SK-N-SH (cell line): ENCODE measurements around the gene R3HDM2. TPM values are rescaled to one million over a fixed set of nuclear protein-coding genes. Genes with fewer than 3 reads are reported as not detected.

Source experiments
- CTCF ChIA-PET: fragments of 300-600, 350-600 bp; formaldehyde crosslinking; extraction: SDS; loops from one replicate; lab custom pipeline; 2021; lab: Yijun Ruan, JAX
- POLR2A ChIA-PET: fragments of 350-600 bp; sonication (Branson Sonifier 250); formaldehyde crosslinking; extraction: SDS; loops from one replicate; lab custom pipeline; 2020; ENCODE audit warnings: antibody characterized with exemption, inconsistent platforms; lab: Yijun Ruan, JAX
- DNase-seq: peaks from one replicate; pipeline ENCODE4 v3.0.0; 2012
- H2AFZ ChIP-seq: fragments of 200-600 bp; sonication (generic); 2 replicates; pipeline ENCODE4 v1.8.1; 2016; ENCODE audit warnings: antibody characterized with exemption, mild to moderate bottlenecking, low read depth
- H3F3A ChIP-seq: fragments of 200-600 bp; sonication (generic); replicated peaks from 2 replicates; pipeline ENCODE3; 2016; ENCODE audit warnings: antibody characterized with exemption, mild to moderate bottlenecking; ENCODE audit not compliant: insufficient read depth
- H3K27ac ChIP-seq, 2 experiments: fragments of 200-500 bp in 1 of 2; fragments of 200-600 bp in 1 of 2; sonication (Bioruptor generic) in 1 of 2; sonication (generic), shearing (Covaris generic) in 1 of 2; 2 replicates each; pipeline versions ENCODE4 v1.5.1 to v1.6.1; 2014 to 2016; ENCODE audit warnings: low read depth in 2 of 2, inconsistent platforms in 1 of 2, low read length in 1 of 2, mild to moderate bottlenecking in 1 of 2, mixed read lengths in 1 of 2
- H3K27me3 ChIP-seq: fragments of 200-600 bp; sonication (generic), shearing (Covaris generic); 2 replicates; pipeline ENCODE4 v1.6.1; 2016; ENCODE audit warnings: mixed run types; ENCODE audit not compliant: insufficient read depth
- H3K36me3 ChIP-seq, 2 experiments: fragments of 200-500 bp in 1 of 2; fragments of 200-600 bp in 1 of 2; sonication (Bioruptor generic) in 1 of 2; sonication (generic) in 1 of 2; replicated peaks in 1 of 2; 2 replicates each; pipeline versions ENCODE3 to v1.5.1; 2014 to 2016; ENCODE audit warnings: low read length in 1 of 2, mild to moderate bottlenecking in 1 of 2; ENCODE audit not compliant: insufficient read depth in 2 of 2, control insufficient read depth in 1 of 2
- H3K4me1 ChIP-seq, 2 experiments: fragments of 200-500 bp in 1 of 2; fragments of 200-600 bp in 1 of 2; sonication (Bioruptor generic) in 1 of 2; sonication (generic), shearing (Covaris generic) in 1 of 2; 2 replicates each; pipeline versions ENCODE4 v1.5.1 to v1.6.1; 2014 to 2016; ENCODE audit warnings: low read depth in 1 of 2, low read length in 1 of 2, mixed run types in 1 of 2; ENCODE audit not compliant: insufficient read depth in 2 of 2, control insufficient read depth in 1 of 2
- H3K4me2 ChIP-seq: fragments of 200-600 bp; sonication (generic), shearing (Covaris generic); 2 replicates; pipeline ENCODE4 v1.6.1; 2017; ENCODE audit warnings: mixed run types
- H3K4me3 ChIP-seq, 2 experiments: fragments of 200-500 bp in 1 of 2; fragments of 200-600 bp in 1 of 2; sonication (Bioruptor generic) in 1 of 2; sonication (generic), shearing (Covaris generic) in 1 of 2; 2 replicates each; pipeline versions ENCODE4 v1.5.1 to v1.8.1; 2014 to 2016; ENCODE audit warnings: low read depth in 2 of 2, inconsistent platforms in 1 of 2, low read length in 1 of 2, mild to moderate bottlenecking in 1 of 2, mixed read lengths in 1 of 2, moderate library complexity in 1 of 2
- H3K79me2 ChIP-seq: fragments of 200-600 bp; sonication (generic); 2 replicates; pipeline ENCODE4 v1.8.1; 2017; ENCODE audit warnings: mild to moderate bottlenecking; ENCODE audit not compliant: insufficient read depth
- H3K9ac ChIP-seq: fragments of 200-600 bp; sonication (generic); 2 replicates; pipeline ENCODE4 v1.6.1; 2017; ENCODE audit warnings: mixed run types
- H3K9me2 ChIP-seq: fragments of 200-600 bp; sonication (generic); 2 replicates; pipeline ENCODE4 v1.6.1; 2017; ENCODE audit warnings: mixed run types
- H3K9me3 ChIP-seq: fragments of 200-600 bp; sonication (generic); 2 replicates; pipeline ENCODE4 v1.6.1; 2017; ENCODE audit warnings: mixed run types, mild to moderate bottlenecking, moderate library complexity
- H4K20me1 ChIP-seq: fragments of 200-600 bp; sonication (generic); 2 replicates; pipeline ENCODE4 v1.6.1; 2017; ENCODE audit warnings: mild to moderate bottlenecking, mixed run types; ENCODE audit not compliant: insufficient read depth
- CHD2 ChIP-seq: fragments of 150-350 bp; IDR thresholded peaks from 2 replicates; pipeline ENCODE4 v1.6.1; 2018; ENCODE audit warnings: low read length; ENCODE audit not compliant: partially characterized antibody
- CTCF ChIP-seq: fragments of 200-600 bp; sonication (generic); IDR thresholded peaks from 2 replicates; pipeline ENCODE4 v1.6.1; 2017; ENCODE audit warnings: antibody characterized with exemption, mild to moderate bottlenecking, moderate library complexity
- EZH2phosphoT487 ChIP-seq: fragments of 200-600 bp; sonication (generic); IDR thresholded peaks from 2 replicates; pipeline ENCODE4 v1.6.1; 2017; ENCODE audit warnings: low read depth, mixed run types, mild to moderate bottlenecking, antibody characterized with exemption, moderate library complexity, borderline replicate concordance
- FOXJ3 ChIP-seq: sonication (generic); formaldehyde crosslinking; IDR thresholded peaks from 2 replicates; pipeline ENCODE4 v1.5.1; 2020; ENCODE audit warnings: mild to moderate bottlenecking, missing genetic modification reagents
- GATA2 ChIP-seq: sonication (generic); formaldehyde crosslinking; IDR thresholded peaks from 2 replicates; pipeline ENCODE4 v1.5.0; 2020; ENCODE audit warnings: mild to moderate bottlenecking, missing genetic modification reagents
- MEF2A ChIP-seq: IDR thresholded peaks from 2 replicates; pipeline ENCODE4 v1.4.0; 2012; ENCODE audit warnings: low read depth, borderline replicate concordance
- MXI1 ChIP-seq: IDR thresholded peaks from 2 replicates; pipeline ENCODE4 v1.6.1; 2012; ENCODE audit warnings: mild to moderate bottlenecking, low read depth, low read length, improper control_type of control experiment
- POLR2AphosphoS5 ChIP-seq: IDR thresholded peaks from 2 replicates; pipeline ENCODE4 v1.6.1; 2012; ENCODE audit warnings: low read depth, low read length
- RAD21 ChIP-seq: IDR thresholded peaks from 2 replicates; pipeline ENCODE4 v1.6.1; 2012; ENCODE audit warnings: mild to moderate bottlenecking, low read length
- RFX5 ChIP-seq: IDR thresholded peaks from 2 replicates; pipeline ENCODE4 v1.6.1; 2012; ENCODE audit warnings: mild to moderate bottlenecking, improper control_type of control experiment, low read length
- SIN3A ChIP-seq: IDR thresholded peaks from 2 replicates; pipeline ENCODE4 v1.6.1; 2012; ENCODE audit warnings: low read depth, mild to moderate bottlenecking, low read length, moderate library complexity, borderline replicate concordance
- TCF12 ChIP-seq: IDR thresholded peaks from 2 replicates; pipeline ENCODE4 v1.4.0; 2012
- TEAD4 ChIP-seq: IDR thresholded peaks from 2 replicates; pipeline ENCODE4 v1.4.0; 2012; ENCODE audit warnings: mild to moderate bottlenecking, borderline replicate concordance; ENCODE audit not compliant: insufficient read depth
- USF1 ChIP-seq: IDR thresholded peaks from 2 replicates; pipeline ENCODE4 v1.4.0; 2012; ENCODE audit warnings: low read depth, borderline replicate concordance
- ZBTB33 ChIP-seq: IDR thresholded peaks from 2 replicates; pipeline ENCODE4 v1.4.0; 2012; ENCODE audit warnings: low read depth, borderline replicate concordance
- WGBS: methylation state at CpG from one replicate; pipeline ENCODE4 v1.1.6; 2017; ENCODE audit warnings: low lambda C conversion rate; 5-methylcytosine and 5-hydroxymethylcytosine counted together
- polyA plus RNA-seq, 3 experiments: library from polyadenylated mRNA; depleted of rRNA; stranded (reverse); fragments of >200 nt; gene quantifications; 2 replicates each; pipeline ENCODE4 v1.2.3, GENCODE V29; 2012

The R3HDM2 gene
- polyA plus RNA-seq, 1 of the 3 experiments (the other 2 are of a cell fraction) = 23.1 TPM

GRCh38 chr12:57439762-57440266 lies 9.0 kb upstream of the R3HDM2 start:
- Histone ChIP-seq H3K27me3 (no peaks in the 10 kb centered on the region), H3K79me2 (no peaks in the 10 kb centered on the region), H3K4me3 (no peak overlapping the region), H3K4me2 (no peak overlapping the region), H3K36me3 (no peaks in the 10 kb centered on the region), H3K9me3 (no peaks in the 10 kb centered on the region), H2AFZ (no peak overlapping the region), H3F3A (no peaks in the 10 kb centered on the region), H3K27ac (no peak overlapping the region), H3K9ac (no peak overlapping the region), H3K9me2 (no peaks in the 10 kb centered on the region), H4K20me1 (no peaks in the 10 kb centered on the region), H3K4me1 (no peaks in the 10 kb centered on the region)
- DNase-seq = no peak
- TF ChIP-seq ZBTB33 (no peak), EZH2phosphoT487 (no peak), SIN3A (no peak), RAD21 (no peak), TEAD4 (no peak), MXI1 (no peak), TCF12 (no peak), MEF2A (no peak), RFX5 (no peak), CTCF (no peak), POLR2AphosphoS5 (no peak)
- POLR2A ChIA-PET = no interaction called here
- 59% methylated on average over 4 of the region's 4 CpGs for WGBS
- CTCF ChIA-PET = interaction anchor here (1.3 to 6.2 kb wide), 2 partner anchors 14 to 23 kb away, joined by 4 to 49 read pairs; partner anchors contain the start of gene INHBE

GRCh38 chr12:57438400-57438799 lies 7.6 kb upstream of the R3HDM2 start:
- Histone ChIP-seq H3K4me2 (no peak overlapping the region), H3K9me2 (no peaks in the 10 kb centered on the region)
- no peak for TF ChIP-seq TCF12
- TF ChIP-seq FOXJ3 (CRISPR knock-in tag) = no peak
- no peak for TF ChIP-seq CHD2
- no peak for TF ChIP-seq ZBTB33
- no peak for TF ChIP-seq MXI1
- no peak for TF ChIP-seq CTCF
- no peak for TF ChIP-seq GATA2 (CRISPR knock-in tag)
- no peak for TF ChIP-seq USF1

More at GRCh38 chr12:57438400-57438799, 7.6 kb upstream of the R3HDM2 start:
- CTCF ChIA-PET = interaction anchor here (1.0 to 2.9 kb wide), 4 partner anchors 8 to 24 kb away, joined by 3 to 18 read pairs (median 6); partner anchors contain the start of gene INHBE
- no peak for DNase-seq
- no peak overlapping the region for H3K4me3 ChIP-seq
- H3K27me3 ChIP-seq = no peaks in the 10 kb centered on the region
- H2AFZ ChIP-seq = no peak overlapping the region
- WGBS = 100% methylated on average over 1 of the region's 1 CpG
- no peaks in the 10 kb centered on the region for H3K9me3 ChIP-seq
- no peaks in the 10 kb centered on the region for H3K4me1 ChIP-seq
- H3F3A ChIP-seq = no peaks in the 10 kb centered on the region
- H3K36me3 ChIP-seq = no peaks in the 10 kb centered on the region
- no peaks in the 10 kb centered on the region for H3K79me2 ChIP-seq
- no peak overlapping the region for H3K27ac ChIP-seq
- no peak overlapping the region for H3K9ac ChIP-seq
- H4K20me1 ChIP-seq = no peaks in the 10 kb centered on the region
- POLR2A ChIA-PET = no interaction called here
